Cardiac muscle cell (in vitro differentiated cells and primary cell): ENCODE measurements around the gene RRH. TPM values are rescaled to one million over a fixed set of nuclear protein-coding genes. Genes with fewer than 3 reads are reported as not detected.

Source experiments
- DNase-seq, 2 donors: peaks; one replicate each; pipeline versions ENCODE4 v3.0.0 to v3.0.0-alpha.2; 2010 to 2017; ENCODE audit warnings: low read depth in 1 of 2, low spot score in 1 of 2
- H3K27ac ChIP-seq: fragments of 200-600 bp; sonication (generic); 2 replicates; pipeline ENCODE4 v1.5.1; 2016
- H3K27me3 ChIP-seq: fragments of 200-600 bp; sonication (generic); 2 replicates; pipeline ENCODE4 v1.6.0; 2016; ENCODE audit warnings: control low read depth
- H3K36me3 ChIP-seq: fragments of 200-600 bp; sonication (generic); 2 replicates; pipeline ENCODE4 v1.5.1; 2016; ENCODE audit warnings: control low read depth
- H3K4me1 ChIP-seq: fragments of 200-600 bp; sonication (generic); 2 replicates; pipeline ENCODE4 v1.8.1; 2017; ENCODE audit warnings: low read depth, mild to moderate bottlenecking, mixed run types
- H3K4me3 ChIP-seq: fragments of 200-600 bp; sonication (generic); 2 replicates; pipeline ENCODE4 v1.5.1; 2016; ENCODE audit warnings: mild to moderate bottlenecking
- H3K9me3 ChIP-seq: fragments of 200-600 bp; sonication (generic); 2 replicates; pipeline ENCODE4 v1.5.1; 2017; ENCODE audit warnings: low read depth, mild to moderate bottlenecking, control low read depth
- polyA plus RNA-seq: library from polyadenylated mRNA; unstranded; fragments of >200 nt; fragmentation: Nextera tagmentation; extraction: Ambion mirVana; gene quantifications from 2 replicates; pipeline ENCODE4 v1.2.1, GENCODE V29; 2016
- total RNA-seq: library from RNA; depleted of rRNA; stranded (reverse); fragments of >200 nt; gene quantifications from 2 replicates; pipeline ENCODE4 v1.2.3, GENCODE V29; 2016
- TF ChIP-seq, protein P1 (sequence below): IDR thresholded peaks from 2 replicates; pipeline ENCODE4 v1.5.1; 2012; ENCODE audit warnings: low read depth, mild to moderate bottlenecking, low read length

Gene RRH
- total and polyA plus RNA-seq, 2 experiments from 2014 or later: 0.15 TPM; not detected in 1

DNA sequence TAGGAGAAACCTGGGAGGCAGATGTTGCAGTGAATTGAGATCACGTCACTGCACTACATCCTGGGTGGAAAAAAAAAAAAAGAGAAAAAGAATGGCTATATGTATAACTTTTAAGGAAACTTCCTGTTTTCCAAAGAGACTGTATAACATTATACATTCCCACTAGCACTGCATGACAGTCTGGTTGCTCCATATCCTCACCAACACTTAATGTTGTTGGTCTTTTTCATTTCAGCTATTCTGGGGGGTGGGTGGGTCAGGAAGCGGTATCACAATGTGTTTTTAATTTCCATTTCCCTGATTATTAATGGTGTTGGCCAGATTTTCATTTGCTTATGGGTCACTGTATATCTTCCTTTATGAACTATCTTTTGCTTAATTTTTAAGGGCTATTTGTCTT lies 33.5 kb downstream of the RRH start:
- Histone ChIP-seq H3K27me3 (no peaks in the 10 kb centered on the region), H3K4me3 (no peak overlapping the region), H3K9me3 (no peaks in the 10 kb centered on the region), H3K27ac (no peak overlapping the region), H3K4me1 (no peaks in the 10 kb centered on the region), H3K36me3 (no peaks in the 10 kb centered on the region)
- no peak for DNase-seq
- TF ChIP-seq, protein P1, sequence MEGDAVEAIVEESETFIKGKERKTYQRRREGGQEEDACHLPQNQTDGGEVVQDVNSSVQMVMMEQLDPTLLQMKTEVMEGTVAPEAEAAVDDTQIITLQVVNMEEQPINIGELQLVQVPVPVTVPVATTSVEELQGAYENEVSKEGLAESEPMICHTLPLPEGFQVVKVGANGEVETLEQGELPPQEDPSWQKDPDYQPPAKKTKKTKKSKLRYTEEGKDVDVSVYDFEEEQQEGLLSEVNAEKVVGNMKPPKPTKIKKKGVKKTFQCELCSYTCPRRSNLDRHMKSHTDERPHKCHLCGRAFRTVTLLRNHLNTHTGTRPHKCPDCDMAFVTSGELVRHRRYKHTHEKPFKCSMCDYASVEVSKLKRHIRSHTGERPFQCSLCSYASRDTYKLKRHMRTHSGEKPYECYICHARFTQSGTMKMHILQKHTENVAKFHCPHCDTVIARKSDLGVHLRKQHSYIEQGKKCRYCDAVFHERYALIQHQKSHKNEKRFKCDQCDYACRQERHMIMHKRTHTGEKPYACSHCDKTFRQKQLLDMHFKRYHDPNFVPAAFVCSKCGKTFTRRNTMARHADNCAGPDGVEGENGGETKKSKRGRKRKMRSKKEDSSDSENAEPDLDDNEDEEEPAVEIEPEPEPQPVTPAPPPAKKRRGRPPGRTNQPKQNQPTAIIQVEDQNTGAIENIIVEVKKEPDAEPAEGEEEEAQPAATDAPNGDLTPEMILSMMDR: no peak

DNA sequence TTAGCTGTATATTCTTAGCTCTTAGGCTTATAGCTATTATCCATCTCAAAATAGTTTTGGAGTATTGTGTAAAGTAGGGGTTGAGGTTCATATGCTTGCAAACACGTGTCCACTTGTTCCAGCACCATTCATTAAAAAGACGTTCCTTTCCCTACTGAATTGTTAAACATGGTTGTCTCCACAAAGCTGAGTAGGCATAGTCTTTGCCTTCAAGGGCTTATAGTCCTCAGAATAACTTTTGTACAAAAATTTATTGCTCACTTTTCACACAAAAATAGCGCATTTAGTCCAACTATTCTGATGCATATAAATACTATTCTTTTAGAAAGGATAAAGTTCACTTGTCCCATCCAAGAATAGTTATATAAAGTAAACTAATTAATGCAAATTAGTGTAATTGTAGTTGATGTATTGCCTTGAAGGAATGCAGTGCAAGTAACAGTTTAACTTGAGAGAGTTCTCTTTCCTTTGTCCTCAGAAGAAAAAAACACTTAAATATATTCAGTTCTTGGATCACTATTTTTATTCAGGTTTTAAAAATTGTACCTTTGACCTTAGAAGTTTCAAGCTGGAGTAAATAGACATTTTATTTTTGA lies 34.2 kb downstream of the RRH start:
- no peaks in the 10 kb centered on the region for H3K9me3 ChIP-seq
- H3K27ac ChIP-seq: no peak overlapping the region
- no peak overlapping the region for H3K4me3 ChIP-seq
- no peaks in the 10 kb centered on the region for H3K36me3 ChIP-seq
- DNase-seq: no peak
- no peaks in the 10 kb centered on the region for H3K27me3 ChIP-seq
- H3K4me1 ChIP-seq: no peaks in the 10 kb centered on the region
- TF ChIP-seq, protein P1: no peak

DNA sequence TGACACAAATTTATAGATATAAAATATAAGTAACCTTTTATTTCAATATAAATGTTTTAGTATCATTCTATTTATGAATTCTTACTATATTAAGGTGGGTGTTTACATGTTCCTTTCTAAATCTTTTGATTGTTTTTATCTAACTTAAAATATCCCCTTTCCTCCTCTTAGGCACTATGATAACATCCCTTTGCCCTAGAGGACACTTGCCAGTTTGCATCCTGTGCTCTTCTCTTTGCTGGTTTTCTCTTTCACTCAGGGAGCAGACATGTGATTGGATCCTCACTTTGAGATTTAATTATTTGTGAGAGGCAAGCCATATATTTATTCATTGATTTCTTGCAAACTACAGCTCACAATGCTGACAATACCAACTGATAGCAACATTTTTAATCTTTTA lies 36.4 kb downstream of the RRH start:
- H3K27ac ChIP-seq: no peak overlapping the region
- DNase-seq: no peak
- H3K4me1 ChIP-seq: no peaks in the 10 kb centered on the region
- H3K9me3 ChIP-seq: no peaks in the 10 kb centered on the region
- no peak overlapping the region for H3K4me3 ChIP-seq
- TF ChIP-seq, protein P1: no peak
- no peaks in the 10 kb centered on the region for H3K27me3 ChIP-seq
- no peaks in the 10 kb centered on the region for H3K36me3 ChIP-seq

DNA sequence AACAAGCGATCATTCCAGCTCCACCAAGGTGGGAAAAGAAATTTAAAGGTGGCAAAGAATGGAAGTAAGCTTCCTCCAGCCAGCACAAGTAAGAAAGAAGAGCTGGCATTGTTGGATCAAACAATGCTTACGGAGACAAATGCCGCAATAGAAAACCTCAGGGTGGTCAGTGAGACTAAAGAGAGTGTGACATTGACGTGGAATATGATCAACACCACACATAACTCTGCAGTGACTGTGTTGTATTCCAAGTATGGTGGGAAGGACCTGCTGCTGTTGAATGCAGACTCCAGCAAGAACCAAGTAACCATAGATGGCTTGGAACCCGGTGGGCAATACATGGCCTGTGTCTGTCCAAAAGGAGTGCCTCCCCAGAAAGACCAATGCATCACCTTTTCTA lies 42.3 kb downstream of the RRH start:
- Histone ChIP-seq H3K4me1 (no peaks in the 10 kb centered on the region), H3K4me3 (no peak overlapping the region), H3K27ac (no peak overlapping the region), H3K36me3 (no peaks in the 10 kb centered on the region), H3K27me3 (no peaks in the 10 kb centered on the region), H3K9me3 (no peaks in the 10 kb centered on the region)
- no peak for DNase-seq
- TF ChIP-seq, protein P1: no peak

DNA sequence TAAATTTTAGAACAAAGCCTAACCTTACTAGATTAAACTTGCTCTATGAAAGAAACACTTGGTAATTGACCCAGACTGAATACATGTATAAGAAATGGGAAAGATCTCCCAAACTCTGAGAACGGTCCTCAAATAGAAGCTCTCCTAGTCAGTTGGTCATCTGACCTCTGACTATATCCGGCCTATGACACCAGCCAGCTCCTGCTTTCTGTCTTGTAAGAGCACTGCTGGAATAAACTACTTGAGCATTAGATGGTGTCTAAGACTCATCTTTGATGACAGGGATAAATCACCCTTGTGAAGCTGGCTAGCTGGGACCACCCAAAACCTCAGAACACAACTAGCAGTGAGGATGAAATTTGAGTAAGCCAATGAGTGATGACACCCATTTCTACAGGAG lies 44.3 kb downstream of the RRH start:
- H3K9me3 ChIP-seq: no peaks in the 10 kb centered on the region
- H3K27me3 ChIP-seq: no peaks in the 10 kb centered on the region

More for the DNA sequence above, 44.3 kb downstream of the RRH start:
- H3K36me3 ChIP-seq: no peaks in the 10 kb centered on the region
- TF ChIP-seq, protein P1: no peak
- no peak overlapping the region for H3K27ac ChIP-seq
- H3K4me1 ChIP-seq: peaks cover 2% of the 10 kb centered on the region
- no peak overlapping the region for H3K4me3 ChIP-seq
- DNase-seq: no peak
